SK-N-SH (cell line): Measurements from ENCODE around the gene PURA. TPM values are rescaled to one million over a fixed set of nuclear protein-coding genes. Genes with fewer than 3 reads are reported as not detected.

Experiments used
- CTCF ChIA-PET: fragments of 300-600, 350-600 bp; formaldehyde crosslinking; extraction: SDS; loops from one replicate; lab custom pipeline; 2021; lab: Yijun Ruan, JAX
- POLR2A ChIA-PET: fragments of 350-600 bp; sonication (Branson Sonifier 250); formaldehyde crosslinking; extraction: SDS; loops from one replicate; lab custom pipeline; 2020; ENCODE audit warnings: antibody characterized with exemption, inconsistent platforms; lab: Yijun Ruan, JAX
- DNase-seq: peaks from one replicate; pipeline ENCODE4 v3.0.0; 2012
- H2AFZ ChIP-seq: fragments of 200-600 bp; sonication (generic); 2 replicates; pipeline ENCODE4 v1.8.1; 2016; ENCODE audit warnings: antibody characterized with exemption, mild to moderate bottlenecking, low read depth
- H3F3A ChIP-seq: fragments of 200-600 bp; sonication (generic); replicated peaks from 2 replicates; pipeline ENCODE3; 2016; ENCODE audit warnings: antibody characterized with exemption, mild to moderate bottlenecking; ENCODE audit not compliant: insufficient read depth
- H3K27ac ChIP-seq, 2 experiments: fragments of 200-500 bp in 1 of 2; fragments of 200-600 bp in 1 of 2; sonication (Bioruptor generic) in 1 of 2; sonication (generic), shearing (Covaris generic) in 1 of 2; 2 replicates each; pipeline versions ENCODE4 v1.5.1 to v1.6.1; 2014 to 2016; ENCODE audit warnings: low read depth in 2 of 2, inconsistent platforms in 1 of 2, low read length in 1 of 2, mild to moderate bottlenecking in 1 of 2, mixed read lengths in 1 of 2
- H3K27me3 ChIP-seq: fragments of 200-600 bp; sonication (generic), shearing (Covaris generic); 2 replicates; pipeline ENCODE4 v1.6.1; 2016; ENCODE audit warnings: mixed run types; ENCODE audit not compliant: insufficient read depth
- H3K36me3 ChIP-seq, 2 experiments: fragments of 200-500 bp in 1 of 2; fragments of 200-600 bp in 1 of 2; sonication (Bioruptor generic) in 1 of 2; sonication (generic) in 1 of 2; replicated peaks in 1 of 2; 2 replicates each; pipeline versions ENCODE3 to v1.5.1; 2014 to 2016; ENCODE audit warnings: low read length in 1 of 2, mild to moderate bottlenecking in 1 of 2; ENCODE audit not compliant: insufficient read depth in 2 of 2, control insufficient read depth in 1 of 2
- H3K4me1 ChIP-seq, 2 experiments: fragments of 200-500 bp in 1 of 2; fragments of 200-600 bp in 1 of 2; sonication (Bioruptor generic) in 1 of 2; sonication (generic), shearing (Covaris generic) in 1 of 2; 2 replicates each; pipeline versions ENCODE4 v1.5.1 to v1.6.1; 2014 to 2016; ENCODE audit warnings: low read depth in 1 of 2, low read length in 1 of 2, mixed run types in 1 of 2; ENCODE audit not compliant: insufficient read depth in 2 of 2, control insufficient read depth in 1 of 2
- H3K4me2 ChIP-seq: fragments of 200-600 bp; sonication (generic), shearing (Covaris generic); 2 replicates; pipeline ENCODE4 v1.6.1; 2017; ENCODE audit warnings: mixed run types
- H3K4me3 ChIP-seq, 2 experiments: fragments of 200-500 bp in 1 of 2; fragments of 200-600 bp in 1 of 2; sonication (Bioruptor generic) in 1 of 2; sonication (generic), shearing (Covaris generic) in 1 of 2; 2 replicates each; pipeline versions ENCODE4 v1.5.1 to v1.8.1; 2014 to 2016; ENCODE audit warnings: low read depth in 2 of 2, inconsistent platforms in 1 of 2, low read length in 1 of 2, mild to moderate bottlenecking in 1 of 2, mixed read lengths in 1 of 2, moderate library complexity in 1 of 2
- H3K79me2 ChIP-seq: fragments of 200-600 bp; sonication (generic); 2 replicates; pipeline ENCODE4 v1.8.1; 2017; ENCODE audit warnings: mild to moderate bottlenecking; ENCODE audit not compliant: insufficient read depth
- H3K9ac ChIP-seq: fragments of 200-600 bp; sonication (generic); 2 replicates; pipeline ENCODE4 v1.6.1; 2017; ENCODE audit warnings: mixed run types
- H3K9me2 ChIP-seq: fragments of 200-600 bp; sonication (generic); 2 replicates; pipeline ENCODE4 v1.6.1; 2017; ENCODE audit warnings: mixed run types
- H3K9me3 ChIP-seq: fragments of 200-600 bp; sonication (generic); 2 replicates; pipeline ENCODE4 v1.6.1; 2017; ENCODE audit warnings: mixed run types, mild to moderate bottlenecking, moderate library complexity
- H4K20me1 ChIP-seq: fragments of 200-600 bp; sonication (generic); 2 replicates; pipeline ENCODE4 v1.6.1; 2017; ENCODE audit warnings: mild to moderate bottlenecking, mixed run types; ENCODE audit not compliant: insufficient read depth
- CTCF ChIP-seq: fragments of 200-600 bp; sonication (generic); IDR thresholded peaks from 2 replicates; pipeline ENCODE4 v1.6.1; 2017; ENCODE audit warnings: antibody characterized with exemption, mild to moderate bottlenecking, moderate library complexity
- ELF1 ChIP-seq: IDR thresholded peaks from 2 replicates; pipeline ENCODE4 v1.4.0; 2012
- GABPA ChIP-seq: IDR thresholded peaks from 2 replicates; pipeline ENCODE4 v1.4.0; 2012; ENCODE audit warnings: low read depth, mild to moderate bottlenecking
- RAD21 ChIP-seq: IDR thresholded peaks from 2 replicates; pipeline ENCODE4 v1.6.1; 2012; ENCODE audit warnings: mild to moderate bottlenecking, low read length
- REST ChIP-seq: IDR thresholded peaks from 2 replicates; pipeline ENCODE4 v1.6.1; 2012; ENCODE audit warnings: mild to moderate bottlenecking, low read depth, low read length, moderate library complexity
- SIN3A ChIP-seq: IDR thresholded peaks from 2 replicates; pipeline ENCODE4 v1.6.1; 2012; ENCODE audit warnings: low read depth, mild to moderate bottlenecking, low read length, moderate library complexity, borderline replicate concordance
- TCF12 ChIP-seq: IDR thresholded peaks from 2 replicates; pipeline ENCODE4 v1.4.0; 2012
- TEAD4 ChIP-seq: IDR thresholded peaks from 2 replicates; pipeline ENCODE4 v1.4.0; 2012; ENCODE audit warnings: mild to moderate bottlenecking, borderline replicate concordance; ENCODE audit not compliant: insufficient read depth
- USF1 ChIP-seq: IDR thresholded peaks from 2 replicates; pipeline ENCODE4 v1.4.0; 2012; ENCODE audit warnings: low read depth, borderline replicate concordance
- WGBS: methylation state at CpG from one replicate; pipeline ENCODE4 v1.1.6; 2017; ENCODE audit warnings: low lambda C conversion rate; 5-methylcytosine and 5-hydroxymethylcytosine counted together
- polyA plus RNA-seq, 3 experiments: library from polyadenylated mRNA; depleted of rRNA; stranded (reverse); fragments of >200 nt; gene quantifications; 2 replicates each; pipeline ENCODE4 v1.2.3, GENCODE V29; 2012

The PURA gene
- polyA plus RNA-seq, 1 of the 3 experiments (the other 2 are of a cell fraction), result 2.4 TPM

- TF ChIP-seq CTCF (no peak), TCF12 (no peak), USF1 (no peak), SIN3A (no peak), ELF1 (no peak), GABPA (no peak)
These were observed 32.6 kb downstream of the PURA start (continued) for GRCh38 chr5:140146523-140146842.

GRCh38 chr5:140147460-140147859 lies 33.6 kb downstream of the PURA start:
- Histone ChIP-seq H3K79me2 (peaks cover 3% of the 10 kb centered on the region; the same call in 1 of the 2 replicates), H3K36me3 (no peaks in the 10 kb centered on the region), H3K9me3 (no peaks in the 10 kb centered on the region), H3K4me3 (no peak overlapping the region), H3K9ac (no peak overlapping the region), H2AFZ (no peak overlapping the region), H3K4me1 (peaks cover 0 to 8% of the 10 kb centered on the region in 2 experiments; a peak in 1 of 4 replicates), H3F3A (peaks cover 7% of the 10 kb centered on the region), H3K9me2 (no peaks in the 10 kb centered on the region), H4K20me1 (peaks cover 24% of the 10 kb centered on the region), H3K27me3 (no peaks in the 10 kb centered on the region), H3K4me2 (no peak overlapping the region), H3K27ac (no peak overlapping the region)
- ChIA-PET POLR2A (no interaction called here), CTCF (interaction anchor here (1.5 to 13.5 kb wide), 7 partner anchors 9 to 179 kb away, joined by 4 to 166 read pairs (median 120); partner anchors contain the start of gene PURA)
- WGBS, result no CpG with 5 or more reads among the region's 1 CpG
- DNase-seq, result no peak
- TF ChIP-seq RAD21 (no peak), USF1 (no peak)

GRCh38 chr5:140148508-140148907 lies 34.6 kb downstream of the PURA start:
- TF ChIP-seq REST (no peak), TEAD4 (no peak)
- no peaks in the 10 kb centered on the region for H3K36me3 ChIP-seq
- H3K4me1 ChIP-seq, result peaks cover 0 to 11% of the 10 kb centered on the region in 2 experiments; a peak in 1 of 4 replicates
- H2AFZ ChIP-seq, result no peak overlapping the region
- H3K79me2 ChIP-seq, result peaks cover 3% of the 10 kb centered on the region; the same call in 1 of the 2 replicates
- H4K20me1 ChIP-seq, result peaks cover 24% of the 10 kb centered on the region
- H3K27ac ChIP-seq, result no peak overlapping the region
- no peaks in the 10 kb centered on the region for H3K9me3 ChIP-seq
- POLR2A ChIA-PET, result no interaction called here
- DNase-seq, result peak; percentile 61
- no peak overlapping the region for H3K9ac ChIP-seq
- 86% methylated on average over 4 of the region's 6 CpGs for WGBS
- no peaks in the 10 kb centered on the region for H3K9me2 ChIP-seq
- CTCF ChIA-PET, result interaction anchor here (1.3 to 13.5 kb wide), 2 partner anchors 12 to 74 kb away, joined by 3 to 147 read pairs; no protein-coding TSS in a partner anchor
- no peak overlapping the region for H3K4me3 ChIP-seq
- no peak overlapping the region for H3K4me2 ChIP-seq
- H3K27me3 ChIP-seq, result no peaks in the 10 kb centered on the region
- H3F3A ChIP-seq, result peaks cover 7% of the 10 kb centered on the region
